Mesendoderm (in vitro differentiated cells): ENCODE data around the gene C5orf63.
A peak's percentile ranks its signal among the peaks of the same experiment; 100 is the strongest.

ENCODE experiments used
- DNase-seq: peaks from one replicate; pipeline ENCODE4 v3.0.0; 2013
- H2AK5ac ChIP-seq: 2 replicates; pipeline ENCODE4 v1.6.1; 2013; ENCODE audit warnings: low read length, inconsistent platforms
- H2BK120ac ChIP-seq: 2 replicates; pipeline ENCODE4 v1.6.1; 2013; ENCODE audit warnings: low read depth, mild to moderate bottlenecking, low read length, moderate library complexity, mixed read lengths
- H2BK15ac ChIP-seq: replicated peaks from 2 replicates; pipeline ENCODE4 v1.6.1; 2013; ENCODE audit warnings: low read depth, mild to moderate bottlenecking, moderate library complexity
- H2BK5ac ChIP-seq: 2 replicates; pipeline ENCODE4 v1.6.1; 2013; ENCODE audit warnings: low read length, inconsistent platforms
- H3K18ac ChIP-seq: 2 replicates; pipeline ENCODE4 v1.6.1; 2013; ENCODE audit warnings: mild to moderate bottlenecking, low read length, mixed read lengths
- H3K23ac ChIP-seq: one replicate; pipeline ENCODE4 v1.6.1; 2013; ENCODE audit warnings: low read length
- H3K27ac ChIP-seq: 2 replicates; pipeline ENCODE4 v1.5.1; 2013; ENCODE audit warnings: low read depth, mild to moderate bottlenecking, inconsistent platforms, low read length, moderate library complexity
- H3K27me3 ChIP-seq: 2 replicates; pipeline ENCODE4 v1.6.1; 2013; ENCODE audit warnings: low read length, control low read depth, mild to moderate bottlenecking, inconsistent platforms; ENCODE audit not compliant: insufficient read depth, poor library complexity
- H3K36me3 ChIP-seq: 2 replicates; pipeline ENCODE4 v1.6.1; 2013; ENCODE audit warnings: low read length, inconsistent platforms; ENCODE audit not compliant: control insufficient read depth, insufficient read depth
- H3K4ac ChIP-seq: one replicate; pipeline ENCODE4 v1.6.1; 2013; ENCODE audit warnings: low read depth, mild to moderate bottlenecking, low read length, moderate library complexity
- H3K4me1 ChIP-seq: 2 replicates; pipeline ENCODE4 v1.6.1; 2013; ENCODE audit warnings: low read depth, low read length, inconsistent platforms; ENCODE audit not compliant: control insufficient read depth
- H3K4me2 ChIP-seq: 2 replicates; pipeline ENCODE4 v1.6.1; 2013; ENCODE audit warnings: low read length
- H3K4me3 ChIP-seq: 2 replicates; pipeline ENCODE4 v1.5.1; 2013; ENCODE audit warnings: mild to moderate bottlenecking, low read length
- H3K56ac ChIP-seq: one replicate; pipeline ENCODE4 v1.6.1; 2013; ENCODE audit warnings: low read length
- H3K79me1 ChIP-seq: 2 replicates; pipeline ENCODE4 v1.6.1; 2013; ENCODE audit warnings: low read length, inconsistent platforms
- H3K79me2 ChIP-seq: 2 replicates; pipeline ENCODE4 v1.6.1; 2013; ENCODE audit warnings: mild to moderate bottlenecking, low read length; ENCODE audit not compliant: control insufficient read depth, insufficient read depth
- H3K9ac ChIP-seq: 2 replicates; pipeline ENCODE4 v1.6.1; 2013; ENCODE audit warnings: low read length, inconsistent platforms
- H4K5ac ChIP-seq: one replicate; pipeline ENCODE4 v1.6.1; 2013; ENCODE audit warnings: low read length
- H4K8ac ChIP-seq: one replicate; pipeline ENCODE4 v1.6.1; 2013; ENCODE audit warnings: low read depth, mild to moderate bottlenecking, control low read depth, low read length, moderate library complexity
- WGBS: extraction: QIAGEN DNeasy Blood & Tissue Kit; methylation state at CpG from one replicate; pipeline ENCODE4 v1.1.7; 2013; ENCODE audit warnings: low lambda C conversion rate, missing lambda C conversion rate; ENCODE audit not compliant: insufficient coverage; ENCODE audit errors: extremely low coverage; 5-methylcytosine and 5-hydroxymethylcytosine counted together

Gene C5orf63

GRCh38 chr5:127029581-127030258 lies 43.6 kb downstream of the C5orf63 start:
- no peak overlapping the region for H2AK5ac ChIP-seq
- no CpG with 5 or more reads among the region's 51 CpGs for WGBS

GRCh38 chr5:127028822-127029457 lies 44.4 kb downstream of the C5orf63 start:
- no peaks in the 10 kb centered on the region for H3K79me2 ChIP-seq
- no peaks in the 10 kb centered on the region for H3K79me1 ChIP-seq
- H3K4me2 ChIP-seq = no peak overlapping the region
- H3K23ac ChIP-seq = no peak overlapping the region
- H3K9ac ChIP-seq = no peak overlapping the region
- no peaks in the 10 kb centered on the region for H3K4me1 ChIP-seq
- no peak overlapping the region for H3K4ac ChIP-seq
- H2AK5ac ChIP-seq = no peak overlapping the region
- no peak for DNase-seq
- H3K27ac ChIP-seq = no peak overlapping the region
- H2BK5ac ChIP-seq = no peak overlapping the region
- H3K18ac ChIP-seq = no peak overlapping the region
- no peak overlapping the region for H4K8ac ChIP-seq
- H3K36me3 ChIP-seq = no peaks in the 10 kb centered on the region
- WGBS = 100% methylated on average over 2 of the region's 12 CpGs
- no peak overlapping the region for H2BK15ac ChIP-seq
- no peak overlapping the region for H3K4me3 ChIP-seq
- H4K5ac ChIP-seq = no peak overlapping the region
- no peak overlapping the region for H3K56ac ChIP-seq
- H2BK120ac ChIP-seq = no peak overlapping the region
- H3K27me3 ChIP-seq = no peaks in the 10 kb centered on the region

More at GRCh38 chr5:127029581-127030258, 43.6 kb downstream of the C5orf63 start:
- Histone ChIP-seq H3K27ac (no peak overlapping the region), H3K27me3 (no peaks in the 10 kb centered on the region), H3K79me2 (no peaks in the 10 kb centered on the region), H4K8ac (no peak overlapping the region), H3K4ac (no peak overlapping the region), H3K4me1 (no peaks in the 10 kb centered on the region), H3K56ac (peak overlapping the region; percentile 97), H2BK120ac (no peak overlapping the region), H3K18ac (no peak overlapping the region), H3K4me2 (peak overlapping the region; percentile 86), H3K79me1 (no peaks in the 10 kb centered on the region), H3K23ac (no peak overlapping the region), H3K36me3 (no peaks in the 10 kb centered on the region), H3K4me3 (peak overlapping the region; percentile 77), H2BK5ac (no peak overlapping the region), H3K9ac (peak overlapping the region; percentile 88), H4K5ac (no peak overlapping the region), H2BK15ac (no peak overlapping the region)
- DNase-seq = peak; percentile 88

- Histone ChIP-seq H3K27me3 (no peaks in the 10 kb centered on the region), H3K4ac (no peak overlapping the region), H3K27ac (no peak overlapping the region), H3K79me2 (no peaks in the 10 kb centered on the region), H3K23ac (no peak overlapping the region), H2BK15ac (no peak overlapping the region), H3K9ac (no peak overlapping the region), H2AK5ac (no peak overlapping the region), H2BK120ac (no peak overlapping the region), H4K8ac (no peak overlapping the region), H3K56ac (no peak overlapping the region), H3K4me2 (no peak overlapping the region), H2BK5ac (no peak overlapping the region), H3K18ac (no peak overlapping the region), H4K5ac (no peak overlapping the region), H3K36me3 (no peaks in the 10 kb centered on the region), H3K4me1 (no peaks in the 10 kb centered on the region), H3K79me1 (no peaks in the 10 kb centered on the region), H3K4me3 (no peak overlapping the region)
- no CpG with 5 or more reads among the region's 1 CpG for WGBS
- DNase-seq = no peak
Observed at GRCh38 chr5:127027539-127027938, 45.8 kb downstream of the C5orf63 start.

GRCh38 chr5:127026166-127026565 lies 47.1 kb downstream of the C5orf63 start:
- Histone ChIP-seq H3K27ac (no peak overlapping the region), H3K4me2 (no peak overlapping the region), H3K4me1 (no peaks in the 10 kb centered on the region), H3K4me3 (no peak overlapping the region), H2AK5ac (no peak overlapping the region), H2BK5ac (no peak overlapping the region), H3K18ac (no peak overlapping the region), H2BK15ac (no peak overlapping the region), H4K8ac (no peak overlapping the region), H4K5ac (no peak overlapping the region), H3K79me2 (no peaks in the 10 kb centered on the region), H3K23ac (no peak overlapping the region), H3K9ac (no peak overlapping the region), H3K56ac (no peak overlapping the region), H3K79me1 (no peaks in the 10 kb centered on the region), H3K4ac (no peak overlapping the region), H2BK120ac (no peak overlapping the region), H3K27me3 (no peaks in the 10 kb centered on the region), H3K36me3 (no peaks in the 10 kb centered on the region)
- no peak for DNase-seq
- WGBS = no CpG with 5 or more reads among the region's 2 CpGs

- Histone ChIP-seq H3K79me2 (no peaks in the 10 kb centered on the region), H4K5ac (no peak overlapping the region), H3K18ac (no peak overlapping the region), H2BK15ac (no peak overlapping the region), H3K4ac (no peak overlapping the region), H3K9ac (no peak overlapping the region), H3K27ac (no peak overlapping the region), H3K56ac (no peak overlapping the region), H3K79me1 (no peaks in the 10 kb centered on the region), H3K4me3 (no peak overlapping the region), H4K8ac (no peak overlapping the region), H3K27me3 (no peaks in the 10 kb centered on the region), H2AK5ac (no peak overlapping the region), H3K4me2 (no peak overlapping the region), H3K23ac (no peak overlapping the region), H2BK5ac (no peak overlapping the region), H3K4me1 (no peaks in the 10 kb centered on the region), H2BK120ac (no peak overlapping the region), H3K36me3 (no peaks in the 10 kb centered on the region)
- WGBS = no CpG with 5 or more reads among the region's 1 CpG
- no peak for DNase-seq
Observed at GRCh38 chr5:127025467-127025866, 47.8 kb downstream of the C5orf63 start.
